ENCODE results near the gene PCDHA3.
"Not testable (repeated sequence)": the region's sequence is repeated elsewhere in the genome, so short reads cannot be mapped to it uniquely, and the experiment has no call there.

Gene PCDHA3

GRCh38 chr5:140801494-140801841, 611 bp downstream of the PCDHA3 start:
- H3K36me3 Mint-ChIP-seq (ENCODE audit: low read depth) = peaks cover 18% of the 10 kb centered on the region
- H3K4me3 Mint-ChIP-seq = no peak overlapping the region
- DNase-seq = no peak
- H3K4me1 Mint-ChIP-seq (ENCODE audit: low read depth) = no peaks in the 10 kb centered on the region
- peaks cover 34% of the 10 kb centered on the region for H3K9me3 Mint-ChIP-seq
- peak overlapping the region; percentile 22 for H3K27ac Mint-ChIP-seq
- peaks cover 57% of the 10 kb centered on the region for H3K27me3 Mint-ChIP-seq

GRCh38 chr5:140802381-140802780, 1.5 kb downstream of the PCDHA3 start:
- H3K4me1 Mint-ChIP-seq (ENCODE audit: low read depth); H3K4me3 Mint-ChIP-seq; DNase-seq; H3K27ac Mint-ChIP-seq: not testable (repeated sequence)
- peaks cover 65% of the 10 kb centered on the region for H3K27me3 Mint-ChIP-seq
- H3K36me3 Mint-ChIP-seq (ENCODE audit: low read depth) = peaks cover 20% of the 10 kb centered on the region
- H3K9me3 Mint-ChIP-seq = peaks cover 37% of the 10 kb centered on the region

GRCh38 chr5:140802781-140803271, 2.0 kb downstream of the PCDHA3 start:
- H3K9me3 Mint-ChIP-seq = peaks cover 40% of the 10 kb centered on the region
- peaks cover 70% of the 10 kb centered on the region for H3K27me3 Mint-ChIP-seq
- no peak for DNase-seq
- peaks cover 20% of the 10 kb centered on the region for H3K36me3 Mint-ChIP-seq (ENCODE audit: low read depth)
- H3K27ac Mint-ChIP-seq = no peak overlapping the region
- peaks cover 3% of the 10 kb centered on the region for H3K4me1 Mint-ChIP-seq (ENCODE audit: low read depth)
- H3K4me3 Mint-ChIP-seq = no peak overlapping the region

- H3K27me3 Mint-ChIP-seq = peaks cover 51% of the 10 kb centered on the region
- DNase-seq = no peak
- peaks cover 8% of the 10 kb centered on the region for H3K36me3 Mint-ChIP-seq (ENCODE audit: low read depth)
- no peak within 1 kb of the TSS for H3K4me3 Mint-ChIP-seq
- H3K4me1 Mint-ChIP-seq (ENCODE audit: low read depth) = peaks cover 3% of the 10 kb centered on the region
- peaks cover 35% of the 10 kb centered on the region for H3K9me3 Mint-ChIP-seq
- H3K27ac Mint-ChIP-seq = no peak within 1 kb of the TSS
Measured at GRCh38 chr5:140806834-140807775, 6.2 kb downstream of the PCDHA3 start, which contains the start of gene PCDHA4. TSS of gene PCDHA4 (plus strand) at chr5:140807068.

- not testable (repeated sequence) for DNase-seq; H3K4me1 Mint-ChIP-seq (ENCODE audit: low read depth); H3K4me3 Mint-ChIP-seq; H3K27ac Mint-ChIP-seq; H3K36me3 Mint-ChIP-seq (ENCODE audit: low read depth)
- peaks cover 38% of the 10 kb centered on the region for H3K9me3 Mint-ChIP-seq
- peaks cover 49% of the 10 kb centered on the region for H3K27me3 Mint-ChIP-seq
Measured at GRCh38 chr5:140808241-140808888, 7.5 kb downstream of the PCDHA3 start.

GRCh38 chr5:140808889-140809291, 8.0 kb downstream of the PCDHA3 start:
- Mint-ChIP-seq H3K9me3 (peaks cover 33% of the 10 kb centered on the region), H3K4me1 (ENCODE audit: low read depth) (peaks cover 3% of the 10 kb centered on the region), H3K4me3 (no peak overlapping the region), H3K36me3 (ENCODE audit: low read depth) (peaks cover 2% of the 10 kb centered on the region), H3K27me3 (peaks cover 44% of the 10 kb centered on the region), H3K27ac (no peak overlapping the region)
- DNase-seq = no peak

- no peak within 1 kb of the TSS for H3K27ac Mint-ChIP-seq
- peaks cover 17% of the 10 kb centered on the region for H3K9me3 Mint-ChIP-seq
- H3K36me3 Mint-ChIP-seq (ENCODE audit: low read depth) = peaks cover 6% of the 10 kb centered on the region
- H3K27me3 Mint-ChIP-seq = peaks cover 28% of the 10 kb centered on the region
- no peaks in the 10 kb centered on the region for H3K4me1 Mint-ChIP-seq (ENCODE audit: low read depth)
- DNase-seq = peak; percentile 32
- no peak within 1 kb of the TSS for H3K4me3 Mint-ChIP-seq
Measured at GRCh38 chr5:140821375-140822280, 20.8 kb downstream of the PCDHA3 start, which contains the start of gene PCDHA5. TSS of gene PCDHA5 (plus strand) at chr5:140821613.

- H3K4me1 Mint-ChIP-seq (ENCODE audit: low read depth) = no peaks in the 10 kb centered on the region
- no peak for DNase-seq
- H3K27me3 Mint-ChIP-seq = peaks cover 34% of the 10 kb centered on the region
- peaks cover 6% of the 10 kb centered on the region for H3K36me3 Mint-ChIP-seq (ENCODE audit: low read depth)
- H3K27ac Mint-ChIP-seq = no peak overlapping the region
- H3K4me3 Mint-ChIP-seq = no peak overlapping the region
- H3K9me3 Mint-ChIP-seq = peaks cover 22% of the 10 kb centered on the region
Measured at GRCh38 chr5:140822281-140822629, 21.4 kb downstream of the PCDHA3 start.

- not testable (repeated sequence) for H3K4me3 Mint-ChIP-seq; H3K4me1 Mint-ChIP-seq (ENCODE audit: low read depth); DNase-seq; H3K27ac Mint-ChIP-seq; H3K36me3 Mint-ChIP-seq (ENCODE audit: low read depth)
- Mint-ChIP-seq H3K27me3 (peaks cover 34% of the 10 kb centered on the region), H3K9me3 (peaks cover 24% of the 10 kb centered on the region)
Measured at GRCh38 chr5:140822969-140823368, 22.1 kb downstream of the PCDHA3 start.

GRCh38 chr5:140823475-140823874, 22.6 kb downstream of the PCDHA3 start:
- Mint-ChIP-seq H3K4me3 (no peak overlapping the region), H3K27ac (no peak overlapping the region), H3K4me1 (ENCODE audit: low read depth) (no peaks in the 10 kb centered on the region), H3K27me3 (peaks cover 37% of the 10 kb centered on the region), H3K36me3 (ENCODE audit: low read depth) (peaks cover 12% of the 10 kb centered on the region), H3K9me3 (peaks cover 28% of the 10 kb centered on the region)
- DNase-seq = no peak

- Mint-ChIP-seq H3K27ac (no peak within 1 kb of the TSS), H3K4me1 (ENCODE audit: low read depth) (no peaks in the 10 kb centered on the region), H3K27me3 (peaks cover 58% of the 10 kb centered on the region), H3K36me3 (ENCODE audit: low read depth) (peaks cover 14% of the 10 kb centered on the region), H3K9me3 (peaks cover 32% of the 10 kb centered on the region), H3K4me3 (no peak within 1 kb of the TSS)
- no peak for DNase-seq
Measured at GRCh38 chr5:140827704-140828361, 27.0 kb downstream of the PCDHA3 start, which contains the start of gene PCDHA6. TSS of gene PCDHA6 (plus strand) at chr5:140827960. CDS start at chr5:140828092, 132 bp downstream.

- Mint-ChIP-seq H3K27me3 (peaks cover 62% of the 10 kb centered on the region), H3K9me3 (peaks cover 34% of the 10 kb centered on the region), H3K36me3 (ENCODE audit: low read depth) (peaks cover 14% of the 10 kb centered on the region), H3K4me3 (no peak overlapping the region), H3K4me1 (ENCODE audit: low read depth) (no peaks in the 10 kb centered on the region), H3K27ac (no peak overlapping the region)
- no peak for DNase-seq
Measured at GRCh38 chr5:140828362-140828737, 27.5 kb downstream of the PCDHA3 start.

- H3K4me3 Mint-ChIP-seq; H3K4me1 Mint-ChIP-seq (ENCODE audit: low read depth): not testable (repeated sequence)
- H3K27me3 Mint-ChIP-seq = peaks cover 73% of the 10 kb centered on the region
Measured at GRCh38 chr5:140829511-140830501, 28.9 kb downstream of the PCDHA3 start.

More at GRCh38 chr5:140829511-140830501, 28.9 kb downstream of the PCDHA3 start:
- H3K9me3 Mint-ChIP-seq = peaks cover 40% of the 10 kb centered on the region
- DNase-seq, H3K27ac Mint-ChIP-seq: not testable (repeated sequence)
- peaks cover 15% of the 10 kb centered on the region for H3K36me3 Mint-ChIP-seq (ENCODE audit: low read depth)
